HepG2 (cell line): Measurements from ENCODE around the gene SOCS3. TPM values are rescaled to one million over a fixed set of nuclear protein-coding genes. Genes with fewer than 3 reads are reported as not detected.

ENCODE experiments used
- ATAC-seq: fragments of 200-7000 bp; cut with Tn5 transposase; 3 replicates; pipeline ENCODE4 v1.9.1; 2020; ENCODE audit warnings: mild to moderate bottlenecking, moderate library complexity
- BruUV-seq: library from RNA; stranded (reverse); fragments of 400-500 nt; replicated peaks from 2 replicates; lab custom pipeline; 2021; lab: Mats Ljungman, UMichigan
- CTCF ChIA-PET: fragments of 300-600 bp; formaldehyde crosslinking; extraction: SDS; loops from one replicate; lab custom pipeline; 2021; ENCODE audit warnings: low total read pairs, inconsistent platforms, low intra/inter-chr PET ratio; lab: Yijun Ruan, JAX
- POLR2A ChIA-PET: fragments of 350-600 bp; sonication (Branson Sonifier 250); formaldehyde crosslinking; loops from one replicate; lab custom pipeline; 2020; ENCODE audit warnings: antibody characterized with exemption, inconsistent platforms; lab: Yijun Ruan, JAX
- DNase-seq: peaks from one replicate; pipeline ENCODE4 v3.0.0-alpha.2; 2015; ENCODE audit warnings: low spot score
- FAIRE-seq: peaks from 3 replicates; lab custom pipeline; 2011; peaks lifted over from hg19 to GRCh38; lab: Jason Lieb, UNC
- H2AFZ ChIP-seq: one replicate; pipeline ENCODE4 v1.6.1; 2011; ENCODE audit warnings: low read length, inconsistent platforms
- H3K27ac ChIP-seq: fragments of 300-600 bp; 3 replicates; pipeline ENCODE4 v1.8.0; 2011; ENCODE audit warnings: mixed run types, mild to moderate bottlenecking, mixed read lengths, low read length, inconsistent platforms; ENCODE audit not compliant: insufficient read depth; ENCODE audit errors: extremely low read length
- H3K27me3 ChIP-seq, 2 experiments: fragments of 200-600 bp in 1 of 2; 2 replicates in 1 of 2; 3 replicates in 1 of 2; pipeline versions ENCODE4 v1.6.0 to v1.8.0; 2011; ENCODE audit warnings: low read length in 2 of 2, mild to moderate bottlenecking in 2 of 2, moderate library complexity in 2 of 2, inconsistent platforms in 1 of 2; ENCODE audit not compliant: insufficient read depth in 2 of 2, control insufficient read depth in 1 of 2
- H3K36me3 ChIP-seq, 2 experiments: fragments of 200-600 bp in 1 of 2; replicated peaks in 1 of 2; 2 replicates in 1 of 2; 3 replicates in 1 of 2; pipeline versions ENCODE4 v1.5.1 to v1.8.0; 2011; ENCODE audit warnings: low read length in 2 of 2, inconsistent platforms in 1 of 2; ENCODE audit not compliant: insufficient read depth in 2 of 2, control insufficient read depth in 1 of 2
- H3K4me1 ChIP-seq: 2 replicates; pipeline ENCODE4 v1.5.1; 2012; ENCODE audit warnings: low read length, inconsistent platforms; ENCODE audit not compliant: insufficient read depth
- H3K4me2 ChIP-seq: 2 replicates; pipeline ENCODE4 v1.6.0; 2011; ENCODE audit warnings: low read depth, low read length, inconsistent platforms
- H3K4me3 ChIP-seq, 3 experiments: fragments of 200-600 bp in 1 of 3; sonication (generic), shearing (Covaris generic) in 1 of 3; replicated peaks in 1 of 3; 2 replicates each; pipeline ENCODE4 v1.5.1; 2011 to 2016; ENCODE audit warnings: low read length in 3 of 3, inconsistent platforms in 2 of 3, low read depth in 2 of 3, mild to moderate bottlenecking in 2 of 3, control low read depth in 1 of 3, mixed read lengths in 1 of 3; ENCODE audit not compliant: insufficient read depth in 1 of 3
- H3K79me2 ChIP-seq: one replicate; pipeline ENCODE4 v1.6.1; 2011; ENCODE audit warnings: low read length, inconsistent platforms; ENCODE audit not compliant: insufficient read depth
- H3K9ac ChIP-seq: 2 replicates; pipeline ENCODE4 v1.6.0; 2011; ENCODE audit warnings: mild to moderate bottlenecking, low read depth, low read length, inconsistent platforms; ENCODE audit not compliant: insufficient read depth
- H3K9me3 ChIP-seq: 2 replicates; pipeline ENCODE4 v1.5.1; 2012; ENCODE audit warnings: mild to moderate bottlenecking, low read length
- H4K20me1 ChIP-seq: 2 replicates; pipeline ENCODE4 v1.6.0; 2011; ENCODE audit warnings: inconsistent platforms, mild to moderate bottlenecking, low read length, moderate library complexity; ENCODE audit not compliant: insufficient read depth
- ATF4 ChIP-seq, 2 experiments: fragments of 450-650 bp in 1 of 2; sonication (generic) in 1 of 2; formaldehyde crosslinking; IDR thresholded peaks; 2 replicates each; pipeline versions ENCODE4 v1.5.0 to v1.8.0; 2020 to 2022; ENCODE audit warnings: mild to moderate bottlenecking in 1 of 2, missing genetic modification reagents in 1 of 2
- GFI1 ChIP-seq: sonication (generic); formaldehyde crosslinking; IDR thresholded peaks from 2 replicates; pipeline ENCODE4 v1.5.0; 2020; ENCODE audit warnings: missing genetic modification reagents, mild to moderate bottlenecking, borderline replicate concordance
- HNRNPK ChIP-seq: fragments of 200-400 bp; formaldehyde crosslinking; IDR thresholded peaks from 2 replicates; pipeline ENCODE4 v1.6.1; 2018; ENCODE audit warnings: low read length, low read depth, moderate library complexity, mild to moderate bottlenecking; ENCODE audit not compliant: poor library complexity, severe bottlenecking
- MAFK ChIP-seq, 2 experiments: IDR thresholded peaks in 1 of 2; conservative IDR thresholded peaks in 1 of 2; 2 replicates each; pipeline ENCODE4 v1.6.1; 2011; ENCODE audit warnings: improper control_type of control experiment in 2 of 2, low read length in 2 of 2
- PCBP1 ChIP-seq: fragments of 200-400 bp; formaldehyde crosslinking; IDR thresholded peaks from 2 replicates; pipeline ENCODE4 v1.6.1; 2017; ENCODE audit warnings: mild to moderate bottlenecking, low read depth, low read length, borderline replicate concordance
- ZNF792 ChIP-seq: IDR thresholded peaks from 2 replicates; pipeline ENCODE4 v1.6.1; 2016
- ZNF883 ChIP-seq: sonication (generic); formaldehyde crosslinking; IDR thresholded peaks from 2 replicates; pipeline ENCODE4 v1.5.1; 2020; ENCODE audit warnings: mild to moderate bottlenecking, missing genetic modification reagents; ENCODE audit errors: not compliant biosample characterization
- WGBS: methylation state at CpG from one replicate; pipeline ENCODE4 v1.1.6; 2017; ENCODE audit warnings: low lambda C conversion rate; 5-methylcytosine and 5-hydroxymethylcytosine counted together
- in situ Hi-C: cut with HindIII; loops from 2 replicates; pipeline ENCODE4 v1.10.0; 2017; ENCODE audit warnings: low pct_unique_long_range_greater_than_20kb; ENCODE audit not compliant: extremely low pct_ligation_motif_present
- intact Hi-C: fragments of 100-400 bp; cut with micrococcal nuclease; formaldehyde crosslinking; loops from one replicate; pipeline ENCODE4 v1.10.0; 2022; ENCODE audit not compliant: unreplicated experiment
- polyA plus RNA-seq, 8 experiments: library from polyadenylated mRNA; depleted of rRNA in 3 of 8; stranded (reverse) in 7 of 8; unstranded in 1 of 8; fragments of >200 nt; fragmentation: Illumina TruSeq in 4 of 8; extraction: Trizol in 4 of 8; gene quantifications; 2 replicates each; pipeline versions ENCODE4 v1.2.1 to v1.2.3, GENCODE V29; 2011 to 2016; ENCODE audit warnings: low read depth in 4 of 8, missing spikeins in 1 of 8, mixed read lengths in 1 of 8; ENCODE audit not compliant: insufficient read depth in 1 of 8
- total RNA-seq, 5 experiments: library from RNA; depleted of rRNA; stranded (reverse); fragments of >200 nt; fragmentation: Illumina TruSeq; extraction: Trizol; gene quantifications; 2 replicates each; pipeline ENCODE4 v1.2.3, GENCODE V29; 2016; ENCODE audit warnings: low read depth in 1 of 5

SOCS3 gene
- total and polyA plus RNA-seq, 2 of the 13 experiments (the other 11 are each of a cell fraction or from before 2014, with no cell fraction given): 0.77 to 2.4 TPM

DNA sequence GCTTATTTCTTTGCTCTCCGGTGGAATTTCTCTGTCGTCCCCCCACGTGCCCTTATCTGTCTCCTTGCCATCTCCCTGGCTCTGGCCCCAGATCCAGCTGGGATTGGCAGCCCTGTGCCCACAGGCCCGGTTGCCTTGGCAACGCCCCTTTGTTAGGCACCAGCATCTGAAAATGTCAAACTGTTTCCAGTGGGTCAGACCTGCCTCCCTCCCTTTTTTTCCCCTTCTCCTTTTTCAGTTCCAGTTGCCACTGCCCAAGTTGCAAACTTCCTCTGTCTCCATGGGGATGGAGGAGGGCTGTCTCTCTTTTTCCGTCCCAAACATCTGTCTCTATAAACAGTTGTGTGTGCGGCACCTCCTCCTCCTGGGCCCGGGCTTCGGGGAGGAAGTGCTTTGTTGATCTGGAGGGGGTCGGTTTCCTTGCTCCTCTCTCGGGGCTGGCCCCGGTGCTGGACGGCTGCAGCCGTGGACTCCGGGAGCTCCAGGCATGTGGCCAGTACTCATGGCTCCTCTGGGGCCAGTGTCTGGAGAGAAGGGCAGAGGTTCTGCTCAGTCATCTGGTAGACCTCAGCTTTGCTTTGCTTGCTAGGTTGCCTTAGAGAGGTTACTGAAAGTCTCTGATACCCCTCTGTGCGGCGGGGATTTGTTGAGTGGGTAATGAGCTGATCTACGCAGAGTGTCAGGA, 35.3 kb downstream of the SOCS3 start (continued):
- TF ChIP-seq GFI1 (CRISPR knock-in tag) (no peak), PCBP1 (0 out of 2 replicates have a peak, but pooled peaks have one; percentile 57), ZNF792 (CRISPR knock-in tag) (no peak), ZNF883 (CRISPR knock-in tag) (no peak), MAFK (conservative IDR thresholded peaks at IDR 0.05 in 1 of 2, IDR thresholded peaks at IDR 0.05 in 1 of 2; ENCODE audit: low read length in 2 of 2) (no peak)

- Histone ChIP-seq H3K4me3 (no peak overlapping the region), H3K4me2 (no peak overlapping the region), H4K20me1 (no peaks in the 10 kb centered on the region), H3K36me3 (no peaks in the 10 kb centered on the region), H2AFZ (no peak overlapping the region), H3K9me3 (no peaks in the 10 kb centered on the region), H3K27ac (no peak overlapping the region), H3K79me2 (no peaks in the 10 kb centered on the region), H3K9ac (no peak overlapping the region), H3K27me3 (peaks cover 10 to 71% of the 10 kb centered on the region in 2 experiments), H3K4me1 (peaks cover 17% of the 10 kb centered on the region)
- ChIA-PET CTCF (no interaction called here), POLR2A (no interaction called here)
- intact Hi-C loops (no loop called here), in situ Hi-C loops (no loop called here)
- TF ChIP-seq HNRNPK (peak; percentile 81), ATF4 (CRISPR knock-in tag; IDR thresholded peaks at IDR 0.05) (no peak)
- FAIRE-seq: no peak
- no TSS peak for BruUV-seq
- no peak for ATAC-seq
- WGBS: 62% methylated on average over 5 of the region's 7 CpGs
- no peak for DNase-seq
Measured at GRCh38 chr17:78323826-78324390, 36.0 kb downstream of the SOCS3 start.
